ENCODE measurements around the gene SIK3.
"Not testable (repeated sequence)": the region's sequence is repeated elsewhere in the genome, so short reads cannot be mapped to it uniquely, and the experiment has no call there.

SIK3 gene

GRCh38 chr11:117126223-117126965 is 28.2 kb upstream of the SIK3 start:
- Mint-ChIP-seq H3K4me3 (no peak overlapping the region), H3K4me1 (ENCODE audit: low read depth) (no peaks in the 10 kb centered on the region), H3K27me3 (peaks cover 3% of the 10 kb centered on the region), H3K36me3 (no peaks in the 10 kb centered on the region), H3K9me3 (ENCODE audit: low read depth) (no peaks in the 10 kb centered on the region), H3K27ac (no peak overlapping the region)

- Mint-ChIP-seq H3K4me3 (no peak overlapping the region), H3K9me3 (ENCODE audit: low read depth) (no peaks in the 10 kb centered on the region), H3K36me3 (no peaks in the 10 kb centered on the region), H3K4me1 (ENCODE audit: low read depth) (no peaks in the 10 kb centered on the region), H3K27ac (no peak overlapping the region), H3K27me3 (peaks cover 3% of the 10 kb centered on the region)
These were observed 24.3 kb upstream of the SIK3 start for GRCh38 chr11:117122556-117122955.

GRCh38 chr11:117121176-117121575 is 22.9 kb upstream of the SIK3 start:
- Mint-ChIP-seq H3K27ac (no peak overlapping the region), H3K27me3 (peaks cover 2% of the 10 kb centered on the region), H3K36me3 (no peaks in the 10 kb centered on the region), H3K4me1 (ENCODE audit: low read depth) (no peaks in the 10 kb centered on the region), H3K4me3 (no peak overlapping the region), H3K9me3 (ENCODE audit: low read depth) (no peaks in the 10 kb centered on the region)

- peaks cover 2% of the 10 kb centered on the region for H3K27me3 Mint-ChIP-seq
These were observed 19.5 kb upstream of the SIK3 start for GRCh38 chr11:117117681-117118080.

GRCh38 chr11:117112939-117113338 is 14.7 kb upstream of the SIK3 start:
- H3K9me3 Mint-ChIP-seq (ENCODE audit: low read depth); H3K27ac Mint-ChIP-seq; H3K4me3 Mint-ChIP-seq; H3K36me3 Mint-ChIP-seq; H3K27me3 Mint-ChIP-seq; H3K4me1 Mint-ChIP-seq (ENCODE audit: low read depth): not testable (repeated sequence)

More at GRCh38 chr11:117117681-117118080, 19.5 kb upstream of the SIK3 start:
- Mint-ChIP-seq H3K36me3 (no peaks in the 10 kb centered on the region), H3K27ac (no peak overlapping the region), H3K4me1 (ENCODE audit: low read depth) (no peaks in the 10 kb centered on the region), H3K9me3 (ENCODE audit: low read depth) (no peaks in the 10 kb centered on the region), H3K4me3 (no peak overlapping the region)

- H3K9me3 Mint-ChIP-seq (ENCODE audit: low read depth); H3K36me3 Mint-ChIP-seq; H3K27ac Mint-ChIP-seq; H3K4me3 Mint-ChIP-seq; H3K4me1 Mint-ChIP-seq (ENCODE audit: low read depth); H3K27me3 Mint-ChIP-seq: not testable (repeated sequence)
These were observed 14.3 kb upstream of the SIK3 start for GRCh38 chr11:117112497-117112896.

- Mint-ChIP-seq H3K4me3 (no peak overlapping the region), H3K36me3 (no peaks in the 10 kb centered on the region), H3K9me3 (ENCODE audit: low read depth) (no peaks in the 10 kb centered on the region), H3K27me3 (no peaks in the 10 kb centered on the region), H3K27ac (no peak overlapping the region), H3K4me1 (ENCODE audit: low read depth) (peaks cover 2% of the 10 kb centered on the region)
These were observed 12.2 kb upstream of the SIK3 start for GRCh38 chr11:117110294-117110950.

GRCh38 chr11:117107701-117108590 is 9.7 kb upstream of the SIK3 start:
- Mint-ChIP-seq H3K9me3 (ENCODE audit: low read depth) (no peaks in the 10 kb centered on the region), H3K36me3 (no peaks in the 10 kb centered on the region), H3K4me1 (ENCODE audit: low read depth) (peaks cover 2% of the 10 kb centered on the region), H3K27ac (no peak overlapping the region), H3K4me3 (no peak overlapping the region), H3K27me3 (no peaks in the 10 kb centered on the region)

GRCh38 chr11:117100556-117100955 is 2.3 kb upstream of the SIK3 start:
- Mint-ChIP-seq H3K27me3 (no peaks in the 10 kb centered on the region), H3K36me3 (no peaks in the 10 kb centered on the region), H3K27ac (peak overlapping the region; percentile 28), H3K4me3 (no peak overlapping the region), H3K4me1 (ENCODE audit: low read depth) (peaks cover 29% of the 10 kb centered on the region), H3K9me3 (ENCODE audit: low read depth) (no peaks in the 10 kb centered on the region)

- Mint-ChIP-seq H3K9me3 (ENCODE audit: low read depth) (no peaks in the 10 kb centered on the region), H3K27me3 (no peaks in the 10 kb centered on the region), H3K27ac (peak overlapping the region; percentile 100), H3K4me1 (ENCODE audit: low read depth) (peaks cover 38% of the 10 kb centered on the region), H3K36me3 (no peaks in the 10 kb centered on the region), H3K4me3 (peak overlapping the region; percentile 95)
These were observed 1.5 kb upstream of the SIK3 start for GRCh38 chr11:117099696-117100095.

GRCh38 chr11:117097389-117098268 is 599 bp downstream of the SIK3 start:
- H3K27me3 Mint-ChIP-seq = no peaks in the 10 kb centered on the region
- H3K36me3 Mint-ChIP-seq = no peaks in the 10 kb centered on the region

GRCh38 chr11:117097014-117097388 is 1.2 kb downstream of the SIK3 start:
- Mint-ChIP-seq H3K4me3 (peak overlapping the region; percentile 98), H3K27me3 (no peaks in the 10 kb centered on the region), H3K9me3 (ENCODE audit: low read depth) (no peaks in the 10 kb centered on the region), H3K27ac (peak overlapping the region; percentile 97), H3K36me3 (peaks cover 3% of the 10 kb centered on the region), H3K4me1 (ENCODE audit: low read depth) (peaks cover 64% of the 10 kb centered on the region)

More at GRCh38 chr11:117097389-117098268, 599 bp downstream of the SIK3 start:
- H3K4me1 Mint-ChIP-seq (ENCODE audit: low read depth) = peaks cover 57% of the 10 kb centered on the region
- peak overlapping the region; percentile 97 for H3K27ac Mint-ChIP-seq
- H3K4me3 Mint-ChIP-seq = peak overlapping the region; percentile 98
- no peaks in the 10 kb centered on the region for H3K9me3 Mint-ChIP-seq (ENCODE audit: low read depth)

- Mint-ChIP-seq H3K27me3 (no peaks in the 10 kb centered on the region), H3K27ac (peak overlapping the region; percentile 97), H3K4me3 (peak overlapping the region; percentile 98), H3K36me3 (peaks cover 4% of the 10 kb centered on the region), H3K9me3 (ENCODE audit: low read depth) (no peaks in the 10 kb centered on the region), H3K4me1 (ENCODE audit: low read depth) (peaks cover 69% of the 10 kb centered on the region)
These were observed 1.8 kb downstream of the SIK3 start for GRCh38 chr11:117096201-117096991.
